Sigmoid colon (tissue), 7 donors: ENCODE data around the gene CTRB2. TPM values are rescaled to one million over a fixed set of nuclear protein-coding genes. Genes with fewer than 3 reads are reported as not detected.

Experiments used
- DNase-seq: peaks from one replicate; pipeline ENCODE4 v3.0.0-alpha.2; 2019
- H3K27ac ChIP-seq, 4 donors: fragments of 200-600 bp; sonication (generic); one replicate each; pipeline ENCODE4 v1.5.1; 2016 to 2019; ENCODE audit warnings: mild to moderate bottlenecking in 1 of 4
- H3K27me3 ChIP-seq, 3 donors: fragments of 200-600 bp; sonication (generic); one replicate each; pipeline ENCODE4 v1.5.1; 2019; ENCODE audit warnings: mild to moderate bottlenecking in 1 of 3
- H3K36me3 ChIP-seq, 4 donors: fragments of 200-600 bp; sonication (generic); one replicate each; pipeline ENCODE4 v1.5.1; 2016 to 2019
- H3K4me1 ChIP-seq, 4 donors: fragments of 200-600 bp; sonication (generic); one replicate each; pipeline ENCODE4 v1.5.1; 2017 to 2019
- H3K4me3 ChIP-seq, 4 donors: fragments of 200-600 bp; sonication (generic); one replicate each; pipeline ENCODE4 v1.5.1; 2017 to 2019; ENCODE audit warnings: mild to moderate bottlenecking in 2 of 4, moderate library complexity in 1 of 4
- H3K9me3 ChIP-seq, 4 donors: fragments of 200-600 bp in 3 of 4; sonication (generic) in 3 of 4; one replicate each; pipeline versions ENCODE4 v1.5.1 to v1.6.1; 2013 to 2019
- CTCF ChIP-seq, 4 experiments: fragments of 450-650 bp in 3 of 4; fragments of 200-600 bp in 1 of 4; IDR thresholded peaks; one replicate each; pipeline ENCODE4 v1.5.1; 2016 to 2019; ENCODE audit warnings: antibody characterized with exemption in 4 of 4, mild to moderate bottlenecking in 3 of 4, moderate library complexity in 2 of 4
- EP300 ChIP-seq, 4 donors: sonication (generic); formaldehyde crosslinking; IDR thresholded peaks; one replicate each; pipeline ENCODE4 v1.6.1; 2017; ENCODE audit warnings: antibody characterized with exemption in 4 of 4
- POLR2A ChIP-seq, 2 donors: fragments of 450-650 bp; IDR thresholded peaks; one replicate each; pipeline ENCODE4 v1.6.1; 2016; ENCODE audit warnings: antibody characterized with exemption in 2 of 2, mild to moderate bottlenecking in 2 of 2, moderate library complexity in 2 of 2
- POLR2AphosphoS5 ChIP-seq, 4 donors: sonication (generic); formaldehyde crosslinking; IDR thresholded peaks; one replicate each; pipeline ENCODE4 v1.6.1; 2017; ENCODE audit warnings: antibody characterized with exemption in 4 of 4
- WGBS, 2 donors: extraction: QIAGEN DNeasy Blood & Tissue Kit; methylation state at CpG; one replicate each; pipeline ENCODE4 v1.1.7; 2013; 5-methylcytosine and 5-hydroxymethylcytosine counted together
- intact Hi-C: fragments of 100-400 bp; cut with DNase I; formaldehyde crosslinking; loops from one replicate; pipeline ENCODE4 v1.15.1; 2023
- polyA plus RNA-seq, 3 donors: library from polyadenylated mRNA; stranded (reverse); fragments of 200-250 nt; gene quantifications; one replicate each; pipeline ENCODE4 v1.2.3, GENCODE V29; 2013
- total RNA-seq, 4 donors: library from RNA; depleted of rRNA; stranded (reverse); fragments of >200 nt; gene quantifications; one replicate each; pipeline ENCODE4 v1.1.0, GENCODE V29; 2016
- donor health status: healthy with polysubstance abuse.
- donor health status: Bipolar disorder and iron deficiency.
- donor health status: healthy.

Gene CTRB2
- total and polyA plus RNA-seq, 7 donors, result 0.42 to 17.4 TPM; not detected in 5

GRCh38 chr16:75231570-75231969 lies 24.6 kb upstream of the CTRB2 start:
- no peak overlapping the region for H3K4me3 ChIP-seq
- intact Hi-C loops, result loop anchor here (10.0 kb wide), 1 partner anchor 247 kb away; the partner anchor contains the start of gene WDR59
- TF ChIP-seq EP300 (IDR thresholded peaks at IDR 0.05) (no peak), CTCF (IDR thresholded peaks at IDR 0.05) (no peak), POLR2A (IDR thresholded peaks at IDR 0.05) (no peak), POLR2AphosphoS5 (IDR thresholded peaks at IDR 0.05) (no peak)
- H3K4me1 ChIP-seq, result peaks cover 0 to 16% (median 14%) of the 10 kb centered on the region in 4 donors
- H3K27me3 ChIP-seq, result no peaks in the 10 kb centered on the region
- H3K36me3 ChIP-seq, result peaks cover 23 to 72% (median 36%) of the 10 kb centered on the region in 4 donors
- H3K9me3 ChIP-seq, result no peaks in the 10 kb centered on the region
- WGBS, 2 donors, result 91 to 95% methylated on average over 11 of the region's 11 CpGs
- no peak overlapping the region for H3K27ac ChIP-seq
- DNase-seq, result no peak

GRCh38 chr16:75230471-75231110 lies 23.6 kb upstream of the CTRB2 start:
- Histone ChIP-seq H3K27me3 (no peaks in the 10 kb centered on the region), H3K27ac (no peak overlapping the region), H3K9me3 (no peaks in the 10 kb centered on the region), H3K4me1 (peaks cover 0 to 16% (median 14%) of the 10 kb centered on the region in 4 donors), H3K4me3 (no peak overlapping the region), H3K36me3 (peaks cover 23 to 65% (median 34%) of the 10 kb centered on the region in 4 donors)
- intact Hi-C loops, result loop anchor here (10.0 kb wide), 1 partner anchor 246 kb away; the partner anchor contains the start of gene WDR59
- 90% methylated on average over 9 of the region's 9 CpGs for WGBS, 2 donors
- TF ChIP-seq EP300 (IDR thresholded peaks at IDR 0.05) (no peak), POLR2AphosphoS5 (IDR thresholded peaks at IDR 0.05) (no peak), CTCF (IDR thresholded peaks at IDR 0.05) (no peak), POLR2A (IDR thresholded peaks at IDR 0.05) (no peak)
- no peak for DNase-seq

GRCh38 chr16:75229172-75230031 lies 22.4 kb upstream of the CTRB2 start:
- Histone ChIP-seq H3K27me3 (peaks cover 0 to 8% (median 7%) of the 10 kb centered on the region in 3 donors), H3K4me3 (no peak overlapping the region), H3K9me3 (no peaks in the 10 kb centered on the region), H3K27ac (no peak overlapping the region), H3K4me1 (peaks cover 0 to 12% (median 11%) of the 10 kb centered on the region in 4 donors), H3K36me3 (peaks cover 18 to 53% (median 26%) of the 10 kb centered on the region in 4 donors)
- TF ChIP-seq POLR2AphosphoS5 (IDR thresholded peaks at IDR 0.05), result no peak
- no peak for TF ChIP-seq POLR2A (IDR thresholded peaks at IDR 0.05)
- TF ChIP-seq EP300 (IDR thresholded peaks at IDR 0.05), result no peak
- TF ChIP-seq CTCF (IDR thresholded peaks at IDR 0.05), result no peak
- intact Hi-C loops, result loop anchor here (10.0 kb wide), 1 partner anchor 245 kb away; the partner anchor contains the start of gene WDR59
- WGBS, 2 donors, result 94% methylated on average over 48 of the region's 48 CpGs
- no peak for DNase-seq

- no peak for DNase-seq
- Histone ChIP-seq H3K36me3 (peaks cover 16 to 51% (median 22%) of the 10 kb centered on the region in 4 donors), H3K9me3 (no peaks in the 10 kb centered on the region), H3K27ac (no peak overlapping the region), H3K27me3 (peaks cover 0 to 12% (median 9%) of the 10 kb centered on the region in 3 donors), H3K4me3 (no peak overlapping the region), H3K4me1 (peaks cover 0 to 2% (median 1%) of the 10 kb centered on the region in 4 donors)
- TF ChIP-seq POLR2AphosphoS5 (IDR thresholded peaks at IDR 0.05) (no peak), POLR2A (IDR thresholded peaks at IDR 0.05) (no peak), EP300 (IDR thresholded peaks at IDR 0.05) (no peak), CTCF (IDR thresholded peaks at IDR 0.05) (no peak)
- intact Hi-C loops, result no loop called here
- WGBS, 2 donors, result 90% methylated on average over 17 of the region's 17 CpGs
Measured at GRCh38 chr16:75228143-75228976, 21.4 kb upstream of the CTRB2 start.
